A549 (cell line): ENCODE results near the gene MAN1C1.

Experiments
- CTCF ChIP-seq: fragments of >200 bp; sonication (Bioruptor Twin); formaldehyde crosslinking; IDR thresholded peaks from 3 replicates; pipeline ENCODE4 v1.5.1; 2016
- ESRRA ChIP-seq: fragments of 150-350 bp; IDR thresholded peaks from 2 replicates; pipeline ENCODE4 v1.6.1; 2014; ENCODE audit warnings: mild to moderate bottlenecking, low read length, borderline replicate concordance
- KDM1A ChIP-seq: fragments of 200-600 bp; sonication (generic); IDR thresholded peaks from 2 replicates; pipeline ENCODE4 v1.6.1; 2016; ENCODE audit warnings: low read depth, mild to moderate bottlenecking
- KDM5A ChIP-seq: fragments of 200-600 bp; sonication (generic); IDR thresholded peaks from 2 replicates; pipeline ENCODE4 v1.6.1; 2016; ENCODE audit warnings: antibody characterized with exemption, mild to moderate bottlenecking
- PHF8 ChIP-seq: fragments of 200-600 bp; sonication (generic); IDR thresholded peaks from 2 replicates; pipeline ENCODE4 v1.6.1; 2016; ENCODE audit warnings: low read depth, mild to moderate bottlenecking, antibody characterized with exemption, moderate library complexity, borderline replicate concordance
- POLR2A ChIP-seq: IDR thresholded peaks from 2 replicates; pipeline ENCODE4 v1.6.1; 2012; ENCODE audit warnings: mild to moderate bottlenecking, low read length
- SMC3 ChIP-seq: fragments of >200 bp; sonication (Bioruptor Twin); formaldehyde crosslinking; IDR thresholded peaks from 3 replicates; pipeline ENCODE4 v1.6.1; 2018; ENCODE audit warnings: inconsistent platforms
- TF ChIP-seq, protein P1 (sequence below): fragments of 200-600 bp; sonication (generic); IDR thresholded peaks from 2 replicates; pipeline ENCODE4 v1.6.1; 2016; ENCODE audit warnings: antibody characterized with exemption, mild to moderate bottlenecking, moderate library complexity
- TF ChIP-seq, protein P2 (sequence below): fragments of >200 bp; sonication (Bioruptor Twin); formaldehyde crosslinking; IDR thresholded peaks from 2 replicates; pipeline ENCODE4 v1.6.1; 2016

- TF ChIP-seq POLR2A (no peak), SMC3 (no peak), CTCF (no peak), ESRRA (no peak), KDM5A (no peak), PHF8 (no peak), KDM1A (no peak)
- TF ChIP-seq, protein P1, sequence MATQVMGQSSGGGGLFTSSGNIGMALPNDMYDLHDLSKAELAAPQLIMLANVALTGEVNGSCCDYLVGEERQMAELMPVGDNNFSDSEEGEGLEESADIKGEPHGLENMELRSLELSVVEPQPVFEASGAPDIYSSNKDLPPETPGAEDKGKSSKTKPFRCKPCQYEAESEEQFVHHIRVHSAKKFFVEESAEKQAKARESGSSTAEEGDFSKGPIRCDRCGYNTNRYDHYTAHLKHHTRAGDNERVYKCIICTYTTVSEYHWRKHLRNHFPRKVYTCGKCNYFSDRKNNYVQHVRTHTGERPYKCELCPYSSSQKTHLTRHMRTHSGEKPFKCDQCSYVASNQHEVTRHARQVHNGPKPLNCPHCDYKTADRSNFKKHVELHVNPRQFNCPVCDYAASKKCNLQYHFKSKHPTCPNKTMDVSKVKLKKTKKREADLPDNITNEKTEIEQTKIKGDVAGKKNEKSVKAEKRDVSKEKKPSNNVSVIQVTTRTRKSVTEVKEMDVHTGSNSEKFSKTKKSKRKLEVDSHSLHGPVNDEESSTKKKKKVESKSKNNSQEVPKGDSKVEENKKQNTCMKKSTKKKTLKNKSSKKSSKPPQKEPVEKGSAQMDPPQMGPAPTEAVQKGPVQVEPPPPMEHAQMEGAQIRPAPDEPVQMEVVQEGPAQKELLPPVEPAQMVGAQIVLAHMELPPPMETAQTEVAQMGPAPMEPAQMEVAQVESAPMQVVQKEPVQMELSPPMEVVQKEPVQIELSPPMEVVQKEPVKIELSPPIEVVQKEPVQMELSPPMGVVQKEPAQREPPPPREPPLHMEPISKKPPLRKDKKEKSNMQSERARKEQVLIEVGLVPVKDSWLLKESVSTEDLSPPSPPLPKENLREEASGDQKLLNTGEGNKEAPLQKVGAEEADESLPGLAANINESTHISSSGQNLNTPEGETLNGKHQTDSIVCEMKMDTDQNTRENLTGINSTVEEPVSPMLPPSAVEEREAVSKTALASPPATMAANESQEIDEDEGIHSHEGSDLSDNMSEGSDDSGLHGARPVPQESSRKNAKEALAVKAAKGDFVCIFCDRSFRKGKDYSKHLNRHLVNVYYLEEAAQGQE, result no peak
- TF ChIP-seq, protein P2, sequence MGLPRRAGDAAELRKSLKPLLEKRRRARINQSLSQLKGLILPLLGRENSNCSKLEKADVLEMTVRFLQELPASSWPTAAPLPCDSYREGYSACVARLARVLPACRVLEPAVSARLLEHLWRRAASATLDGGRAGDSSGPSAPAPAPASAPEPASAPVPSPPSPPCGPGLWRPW, result no peak
Observed at GRCh38 chr1:25763493-25763892, 146.9 kb downstream of the MAN1C1 start.
